Breast epithelium (tissue), 4 donors: ENCODE results near the gene CIRBP. TPM values are rescaled to one million over a fixed set of nuclear protein-coding genes. Genes with fewer than 3 reads are reported as not detected.

Source experiments
- DNase-seq, 2 donors: peaks; one replicate each; pipeline ENCODE4 v3.0.0-alpha.2; 2019; ENCODE audit warnings: low spot score in 2 of 2
- H3K27ac ChIP-seq, 2 donors: fragments of 200-600 bp; sonication (generic) in 1 of 2; one replicate each; pipeline ENCODE4 v1.5.1; 2016 to 2019; ENCODE audit warnings: mild to moderate bottlenecking in 1 of 2
- H3K27me3 ChIP-seq, 2 donors: fragments of 200-600 bp; sonication (generic) in 1 of 2; one replicate each; pipeline versions ENCODE4 v1.5.1 to v1.6.0; 2017 to 2019; ENCODE audit warnings: control low read depth in 1 of 2, mild to moderate bottlenecking in 1 of 2
- H3K36me3 ChIP-seq: fragments of 200-600 bp; one replicate; pipeline ENCODE4 v1.5.1; 2019
- H3K4me1 ChIP-seq, 2 donors: fragments of 200-600 bp; sonication (generic); one replicate each; pipeline ENCODE4 v1.5.1; 2016 to 2019; ENCODE audit warnings: control low read depth in 1 of 2
- H3K4me3 ChIP-seq, 3 donors: fragments of 200-600 bp; sonication (generic); 1 replicate in 2 of 3; 2 replicates in 1 of 3; pipeline ENCODE4 v1.5.1; 2016 to 2019; ENCODE audit warnings: mild to moderate bottlenecking in 3 of 3, moderate library complexity in 2 of 3
- H3K9me3 ChIP-seq, 2 donors: fragments of 200-600 bp; sonication (generic) in 1 of 2; one replicate each; pipeline ENCODE4 v1.5.1; 2016 to 2019; ENCODE audit warnings: control low read depth in 1 of 2
- POLR2A ChIP-seq: fragments of 450-650 bp; IDR thresholded peaks from one replicate; pipeline ENCODE4 v1.6.1; 2016; ENCODE audit warnings: antibody characterized with exemption, mild to moderate bottlenecking, moderate library complexity
- POLR2AphosphoS5 ChIP-seq, 3 donors: sonication (generic); formaldehyde crosslinking; IDR thresholded peaks; one replicate each; pipeline ENCODE4 v1.6.1; 2017; ENCODE audit warnings: antibody characterized with exemption in 3 of 3
- intact Hi-C: fragments of 100-400 bp; cut with DNase I; formaldehyde crosslinking; loops from one replicate; pipeline ENCODE4 v1.15.1; 2023; ENCODE audit warnings: low total_unique reads
- total RNA-seq, 3 donors: library from RNA; depleted of rRNA; stranded (reverse); fragments of >200 nt; gene quantifications; one replicate each; pipeline ENCODE4 v1.1.0, GENCODE V29; 2016
- TF ChIP-seq, protein P1 (sequence below), 3 donors: fragments of 450-650 bp; IDR thresholded peaks; one replicate each; pipeline ENCODE4 v1.5.1; 2016 to 2017; ENCODE audit warnings: antibody characterized with exemption in 3 of 3, mild to moderate bottlenecking in 3 of 3, moderate library complexity in 3 of 3

Gene CIRBP
- total RNA-seq, 3 donors from 2014 or later, result 458 to 758 (median 656) TPM

GRCh38 chr19:1247748-1248138, 21.4 kb upstream of the CIRBP start:
- H3K27me3 ChIP-seq, result no peaks in the 10 kb centered on the region
- H3K27ac ChIP-seq, result peak overlapping the region; percentile 99
- H3K4me1 ChIP-seq, result peaks cover 27 to 40% of the 10 kb centered on the region in 2 donors
- H3K9me3 ChIP-seq, result no peaks in the 10 kb centered on the region
- intact Hi-C loops, result loop anchor here (5.0 kb wide), 1 partner anchor 1535 kb away; the partner anchor contains the start of gene SGTA
- no peak for DNase-seq
- TF ChIP-seq, protein P1, sequence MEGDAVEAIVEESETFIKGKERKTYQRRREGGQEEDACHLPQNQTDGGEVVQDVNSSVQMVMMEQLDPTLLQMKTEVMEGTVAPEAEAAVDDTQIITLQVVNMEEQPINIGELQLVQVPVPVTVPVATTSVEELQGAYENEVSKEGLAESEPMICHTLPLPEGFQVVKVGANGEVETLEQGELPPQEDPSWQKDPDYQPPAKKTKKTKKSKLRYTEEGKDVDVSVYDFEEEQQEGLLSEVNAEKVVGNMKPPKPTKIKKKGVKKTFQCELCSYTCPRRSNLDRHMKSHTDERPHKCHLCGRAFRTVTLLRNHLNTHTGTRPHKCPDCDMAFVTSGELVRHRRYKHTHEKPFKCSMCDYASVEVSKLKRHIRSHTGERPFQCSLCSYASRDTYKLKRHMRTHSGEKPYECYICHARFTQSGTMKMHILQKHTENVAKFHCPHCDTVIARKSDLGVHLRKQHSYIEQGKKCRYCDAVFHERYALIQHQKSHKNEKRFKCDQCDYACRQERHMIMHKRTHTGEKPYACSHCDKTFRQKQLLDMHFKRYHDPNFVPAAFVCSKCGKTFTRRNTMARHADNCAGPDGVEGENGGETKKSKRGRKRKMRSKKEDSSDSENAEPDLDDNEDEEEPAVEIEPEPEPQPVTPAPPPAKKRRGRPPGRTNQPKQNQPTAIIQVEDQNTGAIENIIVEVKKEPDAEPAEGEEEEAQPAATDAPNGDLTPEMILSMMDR (IDR thresholded peaks at IDR 0.05), result no peak
- peak in 1 of 3 donors; percentile 6 for TF ChIP-seq POLR2AphosphoS5 (IDR thresholded peaks at IDR 0.05)
- no peaks in the 10 kb centered on the region for H3K36me3 ChIP-seq
- peak overlapping the region; percentile 83 to 97 (median 94) for H3K4me3 ChIP-seq

- DNase-seq, result peak; percentile 74 to 84
- Histone ChIP-seq H3K27me3 (no peaks in the 10 kb centered on the region), H3K9me3 (no peaks in the 10 kb centered on the region), H3K4me1 (peaks cover 27 to 36% of the 10 kb centered on the region in 2 donors), H3K36me3 (no peaks in the 10 kb centered on the region), H3K27ac (peak within 1 kb of the TSS; percentile 99), H3K4me3 (peak within 1 kb of the TSS; percentile 83 to 97 (median 94))
- TF ChIP-seq POLR2A, result peak; percentile 81
- TF ChIP-seq, protein P1 (IDR thresholded peaks at IDR 0.05), result no peak
- TF ChIP-seq POLR2AphosphoS5 (IDR thresholded peaks at IDR 0.05), result peak; percentile 71 to 89 (median 81)
- intact Hi-C loops, result loop anchor here (5.0 kb wide), 1 partner anchor 1534 kb away; the partner anchor contains the start of gene SGTA
Observed at GRCh38 chr19:1248139-1248785, 20.9 kb upstream of the CIRBP start, which contains the start of gene MIDN. MIDN (plus strand) TSS chr19:1248583; CDS start chr19:1250297, 1,714 bp downstream.

DNA sequence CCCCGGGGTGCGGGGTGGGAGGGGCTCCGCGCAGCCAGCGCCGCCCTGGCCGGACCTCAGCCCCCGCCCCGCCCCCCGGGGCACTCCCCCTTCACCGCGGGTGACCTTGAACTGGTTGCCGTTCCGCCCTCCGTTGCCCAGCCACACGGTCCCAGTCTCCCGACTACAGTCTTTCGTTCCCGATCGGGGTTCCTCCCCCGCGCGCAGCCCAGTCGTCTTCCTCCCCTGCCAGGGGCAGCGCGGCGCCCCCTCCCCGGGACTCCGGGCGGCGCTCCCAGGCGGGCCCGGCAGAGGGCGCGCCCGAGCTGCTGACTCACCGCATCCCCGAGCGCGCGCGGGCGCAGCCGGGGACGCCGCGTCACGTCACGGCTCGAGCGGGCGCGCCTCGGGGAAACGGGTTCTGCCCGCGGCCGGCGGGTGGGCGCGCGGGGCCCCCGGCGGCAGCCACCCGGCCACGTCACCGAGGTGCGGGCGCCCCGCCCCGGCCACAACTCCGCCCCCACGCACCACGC, 20.3 kb upstream of the CIRBP start:
- Histone ChIP-seq H3K27me3 (no peaks in the 10 kb centered on the region), H3K9me3 (no peaks in the 10 kb centered on the region), H3K4me1 (peaks cover 29 to 36% of the 10 kb centered on the region in 2 donors), H3K4me3 (peak overlapping the region; percentile 83 to 97 (median 94)), H3K27ac (peak overlapping the region; percentile 99), H3K36me3 (no peaks in the 10 kb centered on the region)
- TF ChIP-seq POLR2A, result no peak
- TF ChIP-seq, protein P1 (IDR thresholded peaks at IDR 0.05), result peak; percentile 64 to 99 (median 73)
- TF ChIP-seq POLR2AphosphoS5 (IDR thresholded peaks at IDR 0.05), result no peak
- intact Hi-C loops, result loop anchor here (5.0 kb wide), 1 partner anchor 1533 kb away; the partner anchor contains the start of gene SGTA
- DNase-seq, result peak in 1 of 2 donors; percentile 68

DNA sequence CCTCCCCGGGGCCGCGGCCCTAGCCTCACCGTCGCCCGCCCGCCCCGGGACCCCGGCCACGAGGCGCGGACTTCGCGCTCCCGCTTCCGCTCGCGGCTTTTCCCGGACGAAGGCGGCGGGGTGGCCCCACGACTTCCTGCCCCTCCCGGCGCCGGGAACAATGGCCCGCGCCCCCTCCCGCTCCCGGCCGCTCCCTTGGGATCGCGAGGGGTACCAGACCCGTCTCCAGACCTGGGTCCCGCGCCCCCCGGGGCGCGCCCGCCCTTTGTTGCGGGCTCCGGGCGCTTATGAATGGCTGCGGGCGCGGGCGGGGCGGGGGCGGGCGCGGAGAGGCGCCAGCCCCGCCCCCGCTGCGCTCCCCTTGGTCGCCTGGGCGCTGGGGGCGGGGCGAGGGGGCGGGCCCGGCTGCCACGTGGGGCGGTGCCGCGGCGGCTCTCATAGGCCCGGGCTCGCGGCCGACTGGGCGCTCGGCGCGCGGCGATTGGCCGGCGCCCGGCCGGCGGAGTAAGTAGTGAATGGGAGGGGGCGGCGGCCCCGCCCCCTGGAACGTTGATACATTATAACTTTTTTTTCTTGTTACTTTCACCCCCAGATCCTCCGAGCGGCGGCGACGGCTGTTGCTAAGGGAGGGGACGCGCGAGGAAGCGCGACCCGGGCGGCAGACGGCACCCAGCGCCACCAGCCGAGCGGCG, 19.7 kb upstream of the CIRBP start:
- peak; percentile 94 to 97 for DNase-seq

More for the DNA sequence above, 19.7 kb upstream of the CIRBP start:
- Histone ChIP-seq H3K9me3 (no peaks in the 10 kb centered on the region), H3K27ac (peak overlapping the region; percentile 99), H3K36me3 (no peaks in the 10 kb centered on the region), H3K4me1 (peaks cover 29 to 36% of the 10 kb centered on the region in 2 donors), H3K27me3 (no peaks in the 10 kb centered on the region), H3K4me3 (peak overlapping the region; percentile 83 to 97 (median 94))
- intact Hi-C loops, result loop anchor here (5.0 kb wide), 1 partner anchor 1533 kb away; the partner anchor contains the start of gene SGTA
- TF ChIP-seq POLR2A (peak; percentile 95), POLR2AphosphoS5 (IDR thresholded peaks at IDR 0.05) (peak; percentile 75 to 95 (median 78))
- TF ChIP-seq, protein P1 (IDR thresholded peaks at IDR 0.05), result no peak
